ENCODE results near the gene SLC9A4. TPM values are rescaled to one million over a fixed set of nuclear protein-coding genes. Genes with fewer than 3 reads are reported as not detected.

Gene SLC9A4
- total and polyA plus RNA-seq, 10 of the 15 experiments (the other 5 are each of a cell fraction or from before 2014, with no cell fraction given) = 0.10 TPM; not detected in 9

DNA sequence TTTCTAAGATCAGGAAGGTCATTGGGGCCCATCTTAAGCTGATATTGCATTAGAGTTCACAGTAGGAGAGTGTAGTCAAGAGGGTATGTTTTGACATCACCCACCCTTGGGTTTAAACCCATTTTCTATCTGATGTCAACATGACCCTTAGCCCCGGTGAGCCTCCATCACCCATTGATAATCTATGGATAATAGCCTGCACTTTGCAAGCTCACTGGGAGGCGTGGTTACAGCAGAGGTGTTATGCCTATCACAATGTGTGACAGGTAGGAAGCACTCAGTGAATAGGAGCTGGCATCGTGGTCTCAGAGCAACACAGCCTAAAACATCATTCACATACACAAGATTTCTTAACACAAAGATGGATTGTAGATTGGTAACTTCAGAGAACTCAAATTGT, 28.8 kb upstream of the SLC9A4 start (continued):
- no peak for TF ChIP-seq LARP7 (IDR thresholded peaks at IDR 0.05)

- no peaks in the 10 kb centered on the region for H4K20me1 ChIP-seq (ENCODE audit: control insufficient read depth, insufficient read depth)
- BruUV-seq (replicated peaks) = no TSS peak
- no peak overlapping the region for H3K27ac ChIP-seq (ENCODE audit: control insufficient read depth, insufficient read depth)
- FAIRE-seq (no peak), DNase-seq (ENCODE audit: low read depth, low spot score) (no peak), ATAC-seq (no peak)
- CTCF ChIA-PET = interaction anchor here (0.6 to 6.5 kb wide), 9 partner anchors 11 to 1225 kb away, joined by 3 to 83 read pairs (median 5); no protein-coding TSS in a partner anchor
- 65% methylated on average over 9 of the region's 9 CpGs for WGBS (ENCODE audit: insufficient coverage, insufficient replicate concordance, low lambda C conversion rate, missing lambda C conversion rate)
- no peaks in the 10 kb centered on the region for H3K79me2 ChIP-seq (ENCODE audit: control insufficient read depth, insufficient read depth, low read length)
- no peak overlapping the region for H3K4me2 ChIP-seq (ENCODE audit: control insufficient read depth, insufficient read depth)
- SMC1A ChIA-PET (ENCODE audit: uncharacterized antibody, unreplicated experiment) = interaction anchor here (0.6 to 2.6 kb wide), 6 partner anchors 13 to 568 kb away, joined by 3 to 7 read pairs (median 4); no protein-coding TSS in a partner anchor
- TF ChIP-seq CBX5 (IDR thresholded peaks at IDR 0.05; ENCODE audit: low read depth) (no peak), POU2F2 (IDR thresholded peaks at IDR 0.05; ENCODE audit: borderline replicate concordance, low read depth, low read length) (no peak)
- TF ChIP-seq, protein P1, sequence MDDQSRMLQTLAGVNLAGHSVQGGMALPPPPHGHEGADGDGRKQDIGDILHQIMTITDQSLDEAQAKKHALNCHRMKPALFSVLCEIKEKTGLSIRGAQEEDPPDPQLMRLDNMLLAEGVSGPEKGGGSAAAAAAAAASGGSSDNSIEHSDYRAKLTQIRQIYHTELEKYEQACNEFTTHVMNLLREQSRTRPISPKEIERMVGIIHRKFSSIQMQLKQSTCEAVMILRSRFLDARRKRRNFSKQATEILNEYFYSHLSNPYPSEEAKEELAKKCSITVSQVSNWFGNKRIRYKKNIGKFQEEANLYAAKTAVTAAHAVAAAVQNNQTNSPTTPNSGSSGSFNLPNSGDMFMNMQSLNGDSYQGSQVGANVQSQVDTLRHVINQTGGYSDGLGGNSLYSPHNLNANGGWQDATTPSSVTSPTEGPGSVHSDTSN (IDR thresholded peaks at IDR 0.05; ENCODE audit: insufficient replicate concordance, low read depth, low read length) = no peak
- no peak overlapping the region for H3K4me3 ChIP-seq
- RAD21 ChIA-PET (ENCODE audit: unreplicated experiment) = interaction anchor here (0.7 to 5.5 kb wide), 3 partner anchors 195 to 581 kb away, joined by 3 to 18 read pairs (median 3); no protein-coding TSS in a partner anchor
- H3K4me1 ChIP-seq (ENCODE audit: control insufficient read depth, insufficient read depth, low read length) = 0 out of 2 replicates have a peak, but pooled peaks cover 3% of the 10 kb centered on the region
- intact Hi-C loops (cut with micrococcal nuclease; ENCODE audit: unreplicated experiment) (loop anchor here (5.0 kb wide), 1 partner anchor 440 kb away; no protein-coding TSS in a partner anchor), in situ Hi-C loops (cut with MboI) (loop anchor here (5.0 to 10.0 kb wide), 2 partner anchors 425 to 562 kb away; no protein-coding TSS in a partner anchor)
- POLR2A ChIA-PET = no interaction called here
- H3K9me3 ChIP-seq (replicated peaks; ENCODE audit: control insufficient read depth, insufficient read depth, low read length) = no peaks in the 10 kb centered on the region
- no peak overlapping the region for H2AFZ ChIP-seq (ENCODE audit: control insufficient read depth, low read depth, low read length)
- H3K36me3 ChIP-seq (ENCODE audit: control insufficient read depth in 2 of 2, insufficient read depth in 2 of 2, low read length in 1 of 2) = no peaks in the 10 kb centered on the region
- no peak overlapping the region for H3K9ac ChIP-seq (ENCODE audit: control insufficient read depth, insufficient read depth, low read length)
- no peaks in the 10 kb centered on the region for H3K27me3 ChIP-seq (replicated peaks in 1 of 2; ENCODE audit: control insufficient read depth in 2 of 2, insufficient read depth in 2 of 2, low read length in 1 of 2)
Observed at GRCh38 chr2:102446936-102447335, 26.1 kb upstream of the SLC9A4 start.
